ENCODE measurements around the gene ATRIP.
"Not testable (repeated sequence)": the region's sequence is repeated elsewhere in the genome, so short reads cannot be mapped to it uniquely, and the experiment has no call there.

The ATRIP gene

DNA sequence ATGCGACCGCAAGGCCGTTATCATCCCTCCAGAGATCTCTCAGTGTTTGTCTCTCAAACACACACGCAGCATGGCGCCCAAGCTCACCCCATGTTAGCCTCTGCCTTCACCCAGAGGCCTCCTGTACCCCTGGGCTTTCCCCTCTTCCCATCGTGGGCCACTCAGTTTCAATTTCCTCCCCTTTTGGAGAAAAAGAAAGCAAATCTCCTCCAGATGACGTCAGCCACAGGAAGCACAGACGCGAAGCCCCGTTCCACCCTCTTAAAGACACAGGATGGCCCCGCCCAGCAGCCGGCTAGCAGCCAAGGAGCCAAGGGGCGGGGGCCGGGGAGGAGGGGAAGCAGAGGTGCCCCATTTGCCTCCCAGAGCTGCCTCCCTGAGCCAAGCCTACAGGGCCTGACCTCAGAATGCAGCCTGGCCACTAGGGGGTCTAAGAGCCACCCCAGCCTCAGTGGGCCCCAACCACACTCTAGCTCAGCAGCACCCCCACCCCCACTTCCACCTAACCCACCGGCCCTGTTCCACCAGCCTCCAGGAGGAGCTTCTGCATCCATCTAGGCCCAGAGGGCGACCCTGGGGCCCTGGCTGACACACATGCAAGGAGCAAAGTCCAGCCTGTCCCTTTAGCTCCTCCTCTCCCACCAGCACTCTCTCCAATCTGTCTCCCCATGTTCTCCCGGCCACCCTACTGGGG, 26.5 kb downstream of the ATRIP start:
- peak; percentile 93 for DNase-seq (ENCODE audit: insufficient read length, low spot score)
- TF ChIP-seq, protein P1, sequence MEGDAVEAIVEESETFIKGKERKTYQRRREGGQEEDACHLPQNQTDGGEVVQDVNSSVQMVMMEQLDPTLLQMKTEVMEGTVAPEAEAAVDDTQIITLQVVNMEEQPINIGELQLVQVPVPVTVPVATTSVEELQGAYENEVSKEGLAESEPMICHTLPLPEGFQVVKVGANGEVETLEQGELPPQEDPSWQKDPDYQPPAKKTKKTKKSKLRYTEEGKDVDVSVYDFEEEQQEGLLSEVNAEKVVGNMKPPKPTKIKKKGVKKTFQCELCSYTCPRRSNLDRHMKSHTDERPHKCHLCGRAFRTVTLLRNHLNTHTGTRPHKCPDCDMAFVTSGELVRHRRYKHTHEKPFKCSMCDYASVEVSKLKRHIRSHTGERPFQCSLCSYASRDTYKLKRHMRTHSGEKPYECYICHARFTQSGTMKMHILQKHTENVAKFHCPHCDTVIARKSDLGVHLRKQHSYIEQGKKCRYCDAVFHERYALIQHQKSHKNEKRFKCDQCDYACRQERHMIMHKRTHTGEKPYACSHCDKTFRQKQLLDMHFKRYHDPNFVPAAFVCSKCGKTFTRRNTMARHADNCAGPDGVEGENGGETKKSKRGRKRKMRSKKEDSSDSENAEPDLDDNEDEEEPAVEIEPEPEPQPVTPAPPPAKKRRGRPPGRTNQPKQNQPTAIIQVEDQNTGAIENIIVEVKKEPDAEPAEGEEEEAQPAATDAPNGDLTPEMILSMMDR (IDR thresholded peaks at IDR 0.05; ENCODE audit: insufficient read depth, missing control alignments), result peak; percentile 33
- no peak for FAIRE-seq

DNA sequence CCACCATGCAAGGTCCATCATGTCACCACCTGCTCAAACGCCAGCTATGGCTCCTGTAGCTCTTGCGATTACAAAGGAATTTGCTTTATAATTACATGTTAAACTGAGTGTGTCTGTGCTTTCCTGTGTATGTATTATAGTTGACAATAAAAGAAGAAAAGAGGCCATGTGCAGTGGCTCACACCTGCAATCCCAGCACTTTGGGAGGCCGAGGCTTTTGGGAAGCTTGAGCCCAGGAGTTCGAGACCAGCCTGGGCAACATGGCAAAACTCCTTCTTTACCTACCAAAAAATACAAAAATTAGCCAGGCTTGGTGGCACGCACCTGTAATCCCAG, 27.0 kb downstream of the ATRIP start:
- no peak for FAIRE-seq
- peak; percentile 31 for DNase-seq (ENCODE audit: insufficient read length, low spot score)
- TF ChIP-seq, protein P1 (IDR thresholded peaks at IDR 0.05; ENCODE audit: insufficient read depth, missing control alignments), result no peak

DNA sequence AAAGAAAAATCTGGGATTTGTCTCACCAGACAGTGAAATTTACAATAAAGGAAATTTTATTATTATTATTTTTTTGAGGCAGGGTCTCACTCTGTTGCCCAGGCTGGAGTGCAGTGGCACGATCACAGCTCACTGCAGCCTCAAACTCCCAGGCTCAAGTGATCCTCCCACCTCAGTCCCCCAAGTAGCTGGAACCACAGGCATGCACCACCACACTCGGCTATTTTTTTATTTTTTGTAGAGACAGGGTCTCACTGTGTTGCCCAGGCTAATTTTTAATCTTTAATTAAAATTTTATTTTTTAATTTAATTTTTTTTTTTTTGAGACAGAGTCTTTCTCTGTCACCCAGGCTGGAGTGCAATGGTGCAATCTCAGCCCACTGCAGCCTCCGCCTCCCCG, 27.5 kb downstream of the ATRIP start:
- not testable (repeated sequence) for FAIRE-seq; DNase-seq (ENCODE audit: insufficient read length, low spot score)

DNA sequence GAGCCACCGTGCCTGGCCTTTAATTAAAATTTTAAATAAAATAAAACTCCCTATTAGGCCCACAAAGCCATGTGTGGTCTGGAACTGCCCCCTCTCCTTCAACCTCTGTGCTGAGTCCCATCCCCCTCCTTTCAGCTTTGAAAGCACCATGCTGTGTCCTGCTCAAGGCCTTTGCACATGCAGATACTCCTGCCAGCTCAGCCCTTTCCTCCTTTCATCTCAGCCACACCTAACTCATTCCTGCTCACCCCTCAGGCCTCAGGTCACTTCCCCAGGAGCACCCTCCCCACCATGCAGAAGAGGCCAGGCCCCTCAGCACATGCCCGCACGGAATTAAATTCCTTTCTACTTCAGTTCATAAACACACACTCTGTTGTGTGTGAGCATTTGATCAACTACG, 28.1 kb downstream of the ATRIP start:
- TF ChIP-seq, protein P1 (IDR thresholded peaks at IDR 0.05; ENCODE audit: insufficient read depth, missing control alignments), result no peak
- FAIRE-seq, result no peak
- DNase-seq (ENCODE audit: insufficient read length, low spot score), result no peak

DNA sequence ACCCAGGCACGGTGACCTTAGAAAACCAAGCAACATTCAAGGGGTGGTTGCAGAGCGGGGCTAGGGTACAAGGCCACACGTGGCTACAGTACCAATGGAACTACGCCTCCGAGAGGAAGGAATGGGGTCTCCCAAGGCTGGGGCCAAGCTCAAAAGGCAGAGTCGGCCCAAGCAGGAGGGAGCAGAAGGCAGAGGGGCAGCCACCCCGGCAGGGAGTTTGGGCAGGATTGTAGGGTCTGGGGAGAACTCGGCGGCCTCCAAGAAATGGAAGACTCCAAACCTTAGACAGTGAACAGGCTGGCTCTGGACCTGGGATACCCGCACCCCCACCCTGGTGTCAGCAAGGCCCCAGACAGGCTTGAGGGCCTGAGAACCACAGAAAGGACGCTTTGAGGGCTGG, 28.7 kb downstream of the ATRIP start:
- TF ChIP-seq, protein P1 (IDR thresholded peaks at IDR 0.05; ENCODE audit: insufficient read depth, missing control alignments), result no peak
- DNase-seq (ENCODE audit: insufficient read length, low spot score) (no peak), FAIRE-seq (no peak)

DNA sequence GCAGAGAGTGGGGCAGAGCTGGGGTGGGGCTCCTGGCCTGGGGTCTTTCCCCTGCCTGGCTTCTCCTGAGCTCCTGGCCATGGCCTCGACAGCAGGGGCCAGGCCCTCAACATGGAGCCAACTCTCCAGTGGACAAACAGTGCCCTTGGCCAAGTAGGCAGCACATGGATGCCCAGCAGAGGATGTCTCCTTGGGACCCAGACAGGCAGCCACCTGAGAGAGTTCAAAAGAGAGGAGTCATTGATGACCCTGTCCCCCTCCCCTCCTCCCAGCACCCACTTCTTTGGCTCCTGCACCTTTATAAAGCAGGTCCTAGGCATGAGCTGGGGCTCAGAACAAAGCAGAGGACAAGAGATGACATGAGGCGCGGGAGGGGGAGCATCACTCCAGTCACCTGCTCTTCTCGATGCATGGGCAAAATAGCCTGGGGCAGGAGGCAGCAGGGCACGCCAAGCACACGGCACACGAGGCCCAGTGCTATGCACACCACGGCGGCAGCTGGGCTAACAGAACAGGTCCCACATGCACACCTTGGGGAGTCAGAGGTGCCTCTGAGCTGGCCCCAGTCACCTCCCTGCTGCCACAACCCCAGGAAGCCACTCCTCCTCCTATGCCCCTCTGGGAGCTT, 30.0 kb downstream of the ATRIP start:
- TF ChIP-seq, protein P1 (IDR thresholded peaks at IDR 0.05; ENCODE audit: insufficient read depth, missing control alignments), result no peak
- DNase-seq (ENCODE audit: insufficient read length, low spot score), result no peak
- FAIRE-seq, result no peak

DNA sequence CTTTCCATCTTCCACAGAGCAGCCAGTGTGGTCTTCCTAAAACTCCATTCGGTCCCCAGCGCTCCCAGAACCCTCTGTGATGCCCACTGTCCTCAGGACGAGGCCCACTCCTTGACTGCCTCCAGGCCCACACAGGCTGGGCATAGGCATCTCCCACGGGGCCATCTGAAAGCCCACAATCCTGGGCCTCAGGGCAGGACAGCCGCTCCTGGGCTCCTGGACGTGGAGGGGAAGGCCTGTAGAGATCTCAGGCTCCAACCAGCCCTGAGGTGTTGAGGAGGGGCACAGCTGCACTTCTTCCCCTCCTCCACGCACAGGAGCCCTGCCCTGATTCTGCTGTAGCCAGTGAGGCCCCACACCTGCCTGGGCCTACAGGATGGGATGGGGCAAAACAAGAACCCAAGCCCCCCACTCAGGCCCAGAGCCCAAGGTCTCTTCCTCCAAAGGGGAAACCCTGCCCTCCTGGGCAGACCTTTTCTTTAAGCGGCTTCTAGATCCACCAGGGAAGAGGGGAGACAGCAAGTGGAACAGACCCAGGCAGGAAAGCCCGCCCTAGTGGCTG, 31.5 kb downstream of the ATRIP start:
- TF ChIP-seq, protein P1 (IDR thresholded peaks at IDR 0.05; ENCODE audit: insufficient read depth, missing control alignments), result no peak
- no peak for DNase-seq (ENCODE audit: insufficient read length, low spot score)
- FAIRE-seq, result no peak

Data from D721Med (cell line).